ENCODE results near the gene PID1.

DNA sequence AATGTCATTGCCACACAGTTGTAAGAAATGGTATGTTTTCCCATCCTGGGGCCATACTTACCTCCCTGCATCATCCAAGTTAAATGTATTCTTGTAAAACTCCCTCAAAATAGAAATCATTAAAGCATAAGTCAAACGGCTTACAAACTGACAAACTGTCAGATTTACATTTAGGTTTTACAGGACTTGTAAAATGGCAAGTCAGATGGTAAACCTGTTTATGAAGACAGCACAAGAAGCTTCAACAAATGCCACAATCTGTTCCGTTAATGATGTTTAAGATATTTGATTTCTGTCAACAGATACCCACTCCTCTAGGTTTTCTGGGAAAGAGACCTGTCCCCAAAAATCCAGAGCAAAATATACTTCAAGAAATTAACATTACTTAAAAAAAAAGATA lies 197.2 kb downstream of the PID1 start:
- TF ChIP-seq, protein P1, sequence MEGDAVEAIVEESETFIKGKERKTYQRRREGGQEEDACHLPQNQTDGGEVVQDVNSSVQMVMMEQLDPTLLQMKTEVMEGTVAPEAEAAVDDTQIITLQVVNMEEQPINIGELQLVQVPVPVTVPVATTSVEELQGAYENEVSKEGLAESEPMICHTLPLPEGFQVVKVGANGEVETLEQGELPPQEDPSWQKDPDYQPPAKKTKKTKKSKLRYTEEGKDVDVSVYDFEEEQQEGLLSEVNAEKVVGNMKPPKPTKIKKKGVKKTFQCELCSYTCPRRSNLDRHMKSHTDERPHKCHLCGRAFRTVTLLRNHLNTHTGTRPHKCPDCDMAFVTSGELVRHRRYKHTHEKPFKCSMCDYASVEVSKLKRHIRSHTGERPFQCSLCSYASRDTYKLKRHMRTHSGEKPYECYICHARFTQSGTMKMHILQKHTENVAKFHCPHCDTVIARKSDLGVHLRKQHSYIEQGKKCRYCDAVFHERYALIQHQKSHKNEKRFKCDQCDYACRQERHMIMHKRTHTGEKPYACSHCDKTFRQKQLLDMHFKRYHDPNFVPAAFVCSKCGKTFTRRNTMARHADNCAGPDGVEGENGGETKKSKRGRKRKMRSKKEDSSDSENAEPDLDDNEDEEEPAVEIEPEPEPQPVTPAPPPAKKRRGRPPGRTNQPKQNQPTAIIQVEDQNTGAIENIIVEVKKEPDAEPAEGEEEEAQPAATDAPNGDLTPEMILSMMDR (IDR thresholded peaks at IDR 0.05): no peak
- TF ChIP-seq POLR2A (IDR thresholded peaks at IDR 0.05): no peak
